Measurements from ENCODE around the gene HSD17B2.

Gene HSD17B2

DNA sequence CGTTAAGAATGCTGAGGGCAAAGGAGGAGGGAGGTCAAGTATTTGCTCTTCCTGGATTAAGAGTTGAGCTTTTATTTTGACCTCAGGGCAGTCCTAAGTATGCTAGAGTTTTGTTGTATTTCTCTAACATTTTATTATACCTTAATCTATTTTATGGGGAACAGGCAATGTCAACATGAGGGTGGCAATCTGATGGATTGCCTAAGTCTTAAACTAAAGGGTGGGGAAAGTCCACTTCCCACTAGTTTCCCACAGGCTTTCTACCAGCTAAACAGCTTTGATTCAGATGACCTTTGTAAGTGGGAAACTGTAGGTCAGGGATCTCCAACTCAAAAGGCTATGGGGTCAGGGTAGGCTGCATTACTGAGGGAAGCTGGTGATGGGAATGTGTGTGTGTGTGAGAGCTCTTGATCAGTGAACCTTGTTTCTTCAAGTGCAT lies 24.9 kb downstream of the HSD17B2 start:
- WGBS, 2 experiments (ENCODE audit: insufficient coverage in 2 of 2) = 88% methylated on average over 1 of the region's 1 CpG; no CpG with 5 or more reads in 1 of the 2 experiments
- Histone ChIP-seq H3K9me3 (ENCODE audit: control insufficient read depth, low read length) (no peaks in the 10 kb centered on the region), H3K4me3 (ENCODE audit: extremely low read depth, insufficient read depth, low read length, poor library complexity, severe bottlenecking) (no peak overlapping the region), H3K27ac (ENCODE audit: low read depth, low read length, severe bottlenecking) (no peak overlapping the region), H3K4me1 (ENCODE audit: control insufficient read depth, insufficient read depth, low read length, poor library complexity, severe bottlenecking) (no peaks in the 10 kb centered on the region), H3K36me3 (ENCODE audit: control insufficient read depth, insufficient read depth, low read length) (no peaks in the 10 kb centered on the region)

DNA sequence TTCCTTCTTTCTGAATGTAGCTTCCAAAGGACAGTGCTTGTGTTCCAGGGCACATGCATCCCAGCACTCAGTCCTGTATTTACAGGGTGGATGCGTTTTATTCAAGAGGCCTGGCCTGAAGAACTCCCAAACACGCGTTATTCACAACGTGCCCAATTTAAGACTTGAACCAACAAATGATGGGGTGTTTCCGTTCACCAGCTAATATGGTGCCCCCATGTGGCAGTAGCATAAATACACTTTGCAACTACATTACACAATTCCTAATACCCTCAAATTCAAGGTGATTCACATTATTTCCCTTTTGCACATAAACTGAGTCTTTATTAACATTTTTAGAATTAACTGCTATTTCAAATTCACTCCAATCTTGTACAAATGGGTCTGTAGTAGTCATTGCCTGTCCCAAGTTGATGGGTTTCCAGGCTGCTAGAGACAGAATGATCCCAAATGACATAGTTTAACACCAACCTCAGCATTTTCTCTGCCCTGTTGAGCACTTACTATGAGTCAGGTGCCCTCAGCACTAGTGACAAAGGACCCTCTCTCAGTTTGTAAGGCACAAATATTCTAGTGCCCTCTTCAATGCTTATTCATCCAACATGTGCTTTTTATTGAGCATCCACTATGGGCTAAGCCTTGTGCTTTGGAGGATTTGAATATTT lies 26.9 kb downstream of the HSD17B2 start:
- Histone ChIP-seq H3K4me3 (ENCODE audit: extremely low read depth, insufficient read depth, low read length, poor library complexity, severe bottlenecking) (no peak overlapping the region), H3K36me3 (ENCODE audit: control insufficient read depth, insufficient read depth, low read length) (no peaks in the 10 kb centered on the region), H3K27ac (ENCODE audit: low read depth, low read length, severe bottlenecking) (no peak overlapping the region), H3K4me1 (ENCODE audit: control insufficient read depth, insufficient read depth, low read length, poor library complexity, severe bottlenecking) (no peaks in the 10 kb centered on the region), H3K9me3 (ENCODE audit: control insufficient read depth, low read length) (no peaks in the 10 kb centered on the region)
- WGBS, 2 experiments (ENCODE audit: insufficient coverage in 2 of 2) = 55 to 60% methylated on average over 3 to 5 of the region's 5 CpGs

DNA sequence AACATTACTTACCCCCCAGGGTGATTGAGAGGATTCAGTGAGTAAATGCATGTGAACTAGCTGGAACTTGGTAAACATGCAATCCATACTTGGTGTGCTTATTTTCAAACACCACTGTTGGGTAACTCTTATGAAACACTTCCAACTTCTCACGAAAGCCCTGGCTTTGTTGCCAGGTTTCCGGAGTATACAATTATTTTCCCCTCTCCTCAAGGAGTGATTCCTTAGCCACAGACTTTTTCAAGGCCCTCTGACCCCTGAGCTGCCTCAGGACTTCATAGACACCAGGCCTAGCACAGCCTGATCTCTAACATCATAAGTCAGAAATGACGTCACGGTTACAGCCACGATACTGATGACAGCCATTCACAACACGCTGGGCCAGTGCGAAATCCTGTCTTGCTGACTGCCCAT lies 27.6 kb downstream of the HSD17B2 start:
- Histone ChIP-seq H3K9me3 (ENCODE audit: control insufficient read depth, low read length) (no peaks in the 10 kb centered on the region), H3K4me3 (ENCODE audit: extremely low read depth, insufficient read depth, low read length, poor library complexity, severe bottlenecking) (no peak overlapping the region), H3K27ac (ENCODE audit: low read depth, low read length, severe bottlenecking) (no peak overlapping the region), H3K36me3 (ENCODE audit: control insufficient read depth, insufficient read depth, low read length) (no peaks in the 10 kb centered on the region), H3K4me1 (ENCODE audit: control insufficient read depth, insufficient read depth, low read length, poor library complexity, severe bottlenecking) (no peaks in the 10 kb centered on the region)
- 87 to 94% methylated on average over 5 to 7 of the region's 7 CpGs for WGBS, 2 experiments (ENCODE audit: insufficient coverage in 2 of 2)

DNA sequence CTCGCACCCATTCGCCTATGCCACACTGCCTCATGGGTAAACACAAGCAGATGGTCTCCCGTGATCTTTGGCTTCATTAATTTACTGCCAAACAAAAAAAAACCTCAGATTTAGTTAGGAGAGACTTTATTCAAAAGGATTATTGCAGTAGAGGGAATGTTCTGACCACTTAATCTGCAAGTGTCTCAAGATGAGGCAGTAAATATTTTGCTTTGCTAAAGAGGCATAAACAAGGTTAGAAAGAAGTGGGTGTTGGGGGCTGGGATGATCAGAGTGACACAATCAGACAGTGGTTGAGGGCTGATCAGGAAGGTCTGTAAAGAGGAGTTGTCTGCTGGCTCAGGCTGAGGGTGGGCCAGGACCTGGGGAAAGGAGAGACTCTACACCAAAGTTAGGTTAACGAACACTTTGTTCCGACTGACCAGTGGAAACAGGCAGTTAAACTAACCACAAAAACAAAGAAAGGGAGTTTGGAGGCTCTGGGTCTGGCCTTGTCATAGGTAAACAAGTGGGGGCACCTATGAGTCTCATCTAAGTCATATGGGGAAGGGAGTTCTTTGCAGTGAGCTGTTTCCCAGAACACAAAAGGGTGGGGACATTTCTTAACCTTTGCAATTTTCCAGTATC lies 28.5 kb downstream of the HSD17B2 start:
- Histone ChIP-seq H3K4me1 (ENCODE audit: control insufficient read depth, insufficient read depth, low read length, poor library complexity, severe bottlenecking) (no peaks in the 10 kb centered on the region), H3K27ac (ENCODE audit: low read depth, low read length, severe bottlenecking) (no peak overlapping the region), H3K9me3 (ENCODE audit: control insufficient read depth, low read length) (no peaks in the 10 kb centered on the region), H3K4me3 (ENCODE audit: extremely low read depth, insufficient read depth, low read length, poor library complexity, severe bottlenecking) (no peak overlapping the region), H3K36me3 (ENCODE audit: control insufficient read depth, insufficient read depth, low read length) (no peaks in the 10 kb centered on the region)
- 55 to 71% methylated on average over 3 to 4 of the region's 5 CpGs for WGBS, 2 experiments (ENCODE audit: insufficient coverage in 2 of 2)

DNA sequence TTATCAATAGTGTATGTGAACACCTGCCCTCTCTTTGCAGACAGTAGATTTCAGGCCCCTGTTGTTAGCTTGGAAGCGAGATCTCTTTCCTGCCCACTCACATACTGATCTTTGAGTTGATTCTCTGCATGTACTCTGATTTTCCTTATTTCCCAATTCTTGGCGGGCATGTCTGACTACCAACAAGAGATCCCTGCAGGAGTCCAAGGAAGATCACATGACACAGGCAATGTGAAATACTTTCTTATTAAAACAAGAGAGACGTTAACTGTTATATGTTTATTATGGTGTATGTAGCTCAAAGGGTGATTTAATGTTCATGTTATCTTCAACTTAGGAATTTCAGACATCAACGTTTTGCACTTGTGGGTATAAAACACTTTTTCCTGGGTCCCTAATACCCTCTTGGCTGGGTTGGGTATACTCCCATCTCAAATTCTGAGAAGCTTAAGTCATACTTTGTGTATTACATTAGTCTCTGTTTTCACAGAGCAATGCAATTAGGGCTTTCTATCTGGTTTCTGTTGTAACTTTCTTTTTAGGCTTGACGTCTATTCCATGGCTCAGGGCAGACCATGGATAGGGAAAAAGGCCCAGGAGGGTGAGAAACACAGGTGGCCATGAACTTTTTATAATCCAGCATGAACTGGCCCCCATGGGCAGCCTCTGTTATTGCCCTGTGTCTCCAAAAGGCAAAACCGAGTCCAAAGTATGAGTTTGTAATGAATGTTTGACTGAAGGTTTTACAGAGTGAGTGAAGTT lies 32.2 kb downstream of the HSD17B2 start:
- no peak overlapping the region for H3K4me3 ChIP-seq (ENCODE audit: extremely low read depth, insufficient read depth, low read length, poor library complexity, severe bottlenecking)
- no peaks in the 10 kb centered on the region for H3K9me3 ChIP-seq (ENCODE audit: control insufficient read depth, low read length)
- H3K4me1 ChIP-seq (ENCODE audit: control insufficient read depth, insufficient read depth, low read length, poor library complexity, severe bottlenecking) = peaks cover 6% of the 10 kb centered on the region
- H3K27ac ChIP-seq (ENCODE audit: low read depth, low read length, severe bottlenecking) = no peak overlapping the region
- 72 to 80% methylated on average over 1 to 3 of the region's 6 CpGs for WGBS, 2 experiments (ENCODE audit: insufficient coverage in 2 of 2)
- no peaks in the 10 kb centered on the region for H3K36me3 ChIP-seq (ENCODE audit: control insufficient read depth, insufficient read depth, low read length)

DNA sequence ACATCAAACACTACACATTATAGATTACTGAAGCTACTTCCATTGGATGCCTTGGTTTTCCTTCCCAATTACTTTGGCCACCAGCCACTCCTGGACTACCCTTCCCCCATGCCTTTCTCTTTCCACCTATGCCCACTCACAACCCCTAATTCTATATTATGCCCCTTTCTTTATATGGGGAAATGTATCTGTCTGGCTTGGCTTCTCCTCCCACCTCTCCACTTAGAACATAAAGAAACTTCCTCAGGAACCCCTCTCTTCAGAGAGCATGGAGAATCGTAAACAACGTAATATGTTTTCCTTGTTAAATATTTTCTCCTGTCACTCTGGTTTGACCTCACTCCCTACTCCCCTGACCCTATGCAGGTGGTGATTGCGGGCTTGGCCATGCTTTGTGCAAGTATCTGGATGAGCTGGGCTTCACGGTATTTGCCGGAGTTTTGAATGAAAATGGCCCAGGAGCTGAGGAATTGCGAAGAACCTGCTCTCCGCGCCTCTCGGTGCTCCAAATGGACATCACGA lies 32.8 kb downstream of the HSD17B2 start:
- WGBS, 2 experiments (ENCODE audit: insufficient coverage in 2 of 2) = 94% methylated on average over 8 to 9 of the region's 10 CpGs
- Histone ChIP-seq H3K9me3 (ENCODE audit: control insufficient read depth, low read length) (no peaks in the 10 kb centered on the region), H3K27ac (ENCODE audit: low read depth, low read length, severe bottlenecking) (no peak overlapping the region), H3K36me3 (ENCODE audit: control insufficient read depth, insufficient read depth, low read length) (no peaks in the 10 kb centered on the region), H3K4me1 (ENCODE audit: control insufficient read depth, insufficient read depth, low read length, poor library complexity, severe bottlenecking) (peaks cover 6% of the 10 kb centered on the region), H3K4me3 (ENCODE audit: extremely low read depth, insufficient read depth, low read length, poor library complexity, severe bottlenecking) (no peak overlapping the region)

DNA sequence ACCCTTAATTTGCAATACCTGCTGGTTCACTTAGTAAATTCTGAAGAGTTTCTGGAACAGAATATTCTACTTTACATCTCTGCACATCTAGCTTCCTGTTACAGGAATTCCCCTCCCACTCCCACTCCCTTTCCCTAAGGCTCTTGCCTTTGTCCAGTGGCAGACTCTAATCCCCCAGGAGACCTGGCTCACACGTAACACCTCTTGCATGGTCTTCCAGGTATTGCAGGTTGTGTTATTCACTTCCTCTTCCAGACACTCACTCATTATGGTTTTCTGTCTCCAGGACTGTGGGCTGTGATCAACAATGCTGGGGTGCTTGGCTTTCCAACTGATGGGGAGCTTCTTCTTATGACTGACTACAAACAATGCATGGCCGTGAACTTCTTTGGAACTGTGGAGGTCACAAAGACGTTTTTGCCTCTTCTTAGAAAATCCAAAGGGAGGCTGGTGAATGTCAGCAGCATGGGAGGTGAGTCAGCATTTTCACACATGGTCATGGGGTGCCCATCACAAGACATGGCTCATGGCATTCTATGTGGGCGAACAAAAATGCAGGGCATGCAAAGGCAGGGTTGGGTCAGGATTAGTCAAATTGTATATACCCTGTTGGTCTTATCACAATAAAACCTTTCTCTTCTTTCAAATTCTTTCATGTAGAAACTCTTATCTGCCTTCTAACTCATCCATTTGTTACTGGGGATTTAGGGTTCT lies 35.8 kb downstream of the HSD17B2 start:
- no peak overlapping the region for H3K4me3 ChIP-seq (ENCODE audit: extremely low read depth, insufficient read depth, low read length, poor library complexity, severe bottlenecking)
- peaks cover 6% of the 10 kb centered on the region for H3K4me1 ChIP-seq (ENCODE audit: control insufficient read depth, insufficient read depth, low read length, poor library complexity, severe bottlenecking)
- H3K9me3 ChIP-seq (ENCODE audit: control insufficient read depth, low read length) = no peaks in the 10 kb centered on the region
- WGBS, 2 experiments (ENCODE audit: insufficient coverage in 2 of 2) = 49 to 79% methylated on average over 2 of the region's 4 CpGs
- no peaks in the 10 kb centered on the region for H3K36me3 ChIP-seq (ENCODE audit: control insufficient read depth, insufficient read depth, low read length)
- no peak overlapping the region for H3K27ac ChIP-seq (ENCODE audit: low read depth, low read length, severe bottlenecking)

DNA sequence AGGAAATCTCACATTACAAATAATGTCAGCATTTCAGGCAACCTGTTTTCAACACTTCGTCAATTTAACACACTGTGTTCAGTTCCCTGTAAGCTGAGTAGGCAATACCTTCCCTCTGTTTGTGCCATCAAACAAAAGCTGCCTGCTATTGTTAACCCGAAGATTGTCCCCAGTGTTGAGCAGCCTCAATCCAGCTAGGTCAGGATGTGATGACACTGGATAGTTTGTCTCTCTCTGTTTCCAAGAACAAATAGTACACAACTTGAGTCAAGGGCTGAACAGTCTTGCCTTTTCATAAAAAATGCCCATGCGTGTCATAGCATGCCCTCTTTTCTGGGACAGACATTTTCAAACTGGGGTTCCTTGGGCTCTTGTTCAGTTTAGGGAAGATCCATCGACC lies 36.4 kb downstream of the HSD17B2 start:
- 83 to 86% methylated on average over 3 to 4 of the region's 4 CpGs for WGBS, 2 experiments (ENCODE audit: insufficient coverage in 2 of 2)

DNA sequence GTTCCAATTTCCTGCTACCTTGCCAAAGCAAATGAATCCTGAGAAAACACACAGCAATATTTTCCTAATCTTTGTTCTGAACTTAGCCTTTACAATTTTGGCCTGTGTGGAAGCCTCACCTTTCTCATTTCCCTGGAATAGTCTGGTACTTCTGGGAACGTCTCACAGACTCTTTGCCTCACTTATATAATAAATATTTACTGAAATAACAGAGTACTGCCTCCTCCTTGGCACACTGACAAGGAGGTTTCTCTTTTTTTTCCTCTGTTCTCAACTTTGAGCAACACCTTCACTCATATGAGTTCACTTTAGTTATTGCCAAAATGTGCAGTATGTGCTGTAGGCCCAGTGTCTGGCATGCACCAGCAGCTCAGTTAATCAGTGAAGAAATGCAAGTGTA lies 37.3 kb downstream of the HSD17B2 start:
- WGBS, 2 experiments (ENCODE audit: insufficient coverage in 2 of 2) = no CpG with 5 or more reads among the region's 1 CpG
- H3K27ac ChIP-seq (ENCODE audit: low read depth, low read length, severe bottlenecking) = no peak overlapping the region
- peaks cover 6% of the 10 kb centered on the region for H3K4me1 ChIP-seq (ENCODE audit: control insufficient read depth, insufficient read depth, low read length, poor library complexity, severe bottlenecking)
- H3K4me3 ChIP-seq (ENCODE audit: extremely low read depth, insufficient read depth, low read length, poor library complexity, severe bottlenecking) = no peak overlapping the region
- no peaks in the 10 kb centered on the region for H3K9me3 ChIP-seq (ENCODE audit: control insufficient read depth, low read length)
- no peaks in the 10 kb centered on the region for H3K36me3 ChIP-seq (ENCODE audit: control insufficient read depth, insufficient read depth, low read length)

More for the DNA sequence above, 36.4 kb downstream of the HSD17B2 start:
- Histone ChIP-seq H3K4me3 (ENCODE audit: extremely low read depth, insufficient read depth, low read length, poor library complexity, severe bottlenecking) (no peak overlapping the region), H3K27ac (ENCODE audit: low read depth, low read length, severe bottlenecking) (no peak overlapping the region), H3K36me3 (ENCODE audit: control insufficient read depth, insufficient read depth, low read length) (no peaks in the 10 kb centered on the region), H3K9me3 (ENCODE audit: control insufficient read depth, low read length) (no peaks in the 10 kb centered on the region), H3K4me1 (ENCODE audit: control insufficient read depth, insufficient read depth, low read length, poor library complexity, severe bottlenecking) (peaks cover 6% of the 10 kb centered on the region)

DNA sequence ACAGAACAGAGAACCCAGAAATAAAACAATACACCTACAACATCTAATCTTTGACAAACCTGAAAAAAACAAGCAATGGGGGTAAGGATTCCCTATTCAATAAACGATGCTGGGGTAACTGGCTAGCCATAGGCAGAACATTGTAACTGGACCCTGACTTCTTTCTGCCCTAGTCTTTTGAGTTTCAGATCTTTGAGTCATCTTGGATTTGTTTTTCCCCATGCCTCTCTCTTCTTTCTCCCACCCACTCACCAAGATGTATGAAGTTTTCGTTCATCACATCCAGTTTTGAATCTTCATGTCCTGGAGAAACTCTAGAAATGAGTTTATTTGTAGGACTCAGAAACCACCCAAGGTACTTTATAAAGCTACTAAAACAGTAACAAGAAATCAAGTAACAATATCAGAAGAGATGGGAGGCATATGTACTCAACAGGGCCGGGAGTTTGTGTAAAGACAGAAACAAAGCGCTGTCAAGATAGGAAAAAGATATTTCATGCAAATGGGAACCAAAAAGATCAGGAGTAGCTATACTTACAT lies 39.0 kb downstream of the HSD17B2 start:
- Histone ChIP-seq H3K4me3 (ENCODE audit: extremely low read depth, insufficient read depth, low read length, poor library complexity, severe bottlenecking) (no peak overlapping the region), H3K27ac (ENCODE audit: low read depth, low read length, severe bottlenecking) (no peak overlapping the region), H3K36me3 (ENCODE audit: control insufficient read depth, insufficient read depth, low read length) (no peaks in the 10 kb centered on the region), H3K4me1 (ENCODE audit: control insufficient read depth, insufficient read depth, low read length, poor library complexity, severe bottlenecking) (peaks cover 6% of the 10 kb centered on the region), H3K9me3 (ENCODE audit: control insufficient read depth, low read length) (no peaks in the 10 kb centered on the region)
- 83 to 88% methylated on average over 1 to 2 of the region's 4 CpGs for WGBS, 2 experiments (ENCODE audit: insufficient coverage in 2 of 2)
